Uterus (tissue), 2 donors: Measurements from ENCODE around the gene CCDC69.

Experiments
- POLR2A ChIP-seq, 2 donors: fragments of 450-650 bp; IDR thresholded peaks; one replicate each; pipeline ENCODE4 v1.6.1; 2016; ENCODE audit warnings: antibody characterized with exemption in 2 of 2, mild to moderate bottlenecking in 1 of 2, moderate library complexity in 1 of 2
- TF ChIP-seq, protein P1 (sequence below), 4 experiments: fragments of 200-600 bp in 2 of 4; fragments of 450-650 bp in 2 of 4; sonication (generic) in 2 of 4; IDR thresholded peaks; one replicate each; pipeline ENCODE4 v1.5.1; 2016 to 2019; ENCODE audit warnings: antibody characterized with exemption in 4 of 4, mild to moderate bottlenecking in 2 of 4, moderate library complexity in 1 of 4

DNA sequence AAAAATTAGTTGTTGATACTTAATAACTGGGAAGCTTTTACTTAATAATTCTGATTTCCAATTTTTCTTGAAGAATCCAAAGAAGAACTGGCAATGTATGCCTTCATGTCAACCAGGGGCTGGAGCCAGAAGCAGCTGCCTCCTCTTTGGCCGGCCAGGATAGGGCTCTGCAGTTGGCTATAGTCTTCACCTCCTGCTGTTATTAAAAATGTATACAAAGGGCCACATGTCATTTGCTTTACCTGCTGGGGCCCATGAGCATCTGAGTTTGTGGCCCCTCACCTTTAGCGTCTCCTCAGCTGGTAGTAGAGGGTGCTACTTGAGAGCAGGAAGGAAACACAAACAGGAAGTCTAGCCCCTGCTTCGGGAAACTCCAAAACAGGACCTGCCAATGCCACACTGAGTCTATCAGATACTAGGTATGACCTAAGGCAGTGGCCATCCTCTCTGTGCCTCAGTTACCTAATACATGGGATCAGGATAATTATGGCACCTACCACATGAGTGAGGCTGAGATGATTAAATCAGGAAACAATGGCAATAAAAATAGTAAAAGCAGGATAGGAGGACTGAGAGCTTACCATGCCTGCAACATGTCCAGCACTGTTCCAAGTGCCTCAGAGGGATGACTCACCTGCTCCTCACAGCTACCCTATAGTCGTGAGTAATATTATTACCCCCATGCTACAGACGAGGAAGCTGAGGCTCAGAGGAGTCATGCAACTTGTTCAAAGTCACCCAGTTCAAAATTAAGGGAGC lies 21.3 kb downstream of the CCDC69 start:
- TF ChIP-seq, protein P1, sequence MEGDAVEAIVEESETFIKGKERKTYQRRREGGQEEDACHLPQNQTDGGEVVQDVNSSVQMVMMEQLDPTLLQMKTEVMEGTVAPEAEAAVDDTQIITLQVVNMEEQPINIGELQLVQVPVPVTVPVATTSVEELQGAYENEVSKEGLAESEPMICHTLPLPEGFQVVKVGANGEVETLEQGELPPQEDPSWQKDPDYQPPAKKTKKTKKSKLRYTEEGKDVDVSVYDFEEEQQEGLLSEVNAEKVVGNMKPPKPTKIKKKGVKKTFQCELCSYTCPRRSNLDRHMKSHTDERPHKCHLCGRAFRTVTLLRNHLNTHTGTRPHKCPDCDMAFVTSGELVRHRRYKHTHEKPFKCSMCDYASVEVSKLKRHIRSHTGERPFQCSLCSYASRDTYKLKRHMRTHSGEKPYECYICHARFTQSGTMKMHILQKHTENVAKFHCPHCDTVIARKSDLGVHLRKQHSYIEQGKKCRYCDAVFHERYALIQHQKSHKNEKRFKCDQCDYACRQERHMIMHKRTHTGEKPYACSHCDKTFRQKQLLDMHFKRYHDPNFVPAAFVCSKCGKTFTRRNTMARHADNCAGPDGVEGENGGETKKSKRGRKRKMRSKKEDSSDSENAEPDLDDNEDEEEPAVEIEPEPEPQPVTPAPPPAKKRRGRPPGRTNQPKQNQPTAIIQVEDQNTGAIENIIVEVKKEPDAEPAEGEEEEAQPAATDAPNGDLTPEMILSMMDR (IDR thresholded peaks at IDR 0.05), result no peak
- TF ChIP-seq POLR2A (IDR thresholded peaks at IDR 0.05), result no peak
